Tibial artery (tissue), 4 donors: Measurements from ENCODE around the gene EEF1AKMT4.
"Not testable (repeated sequence)": the region's sequence is repeated elsewhere in the genome, so short reads cannot be mapped to it uniquely, and the experiment has no call there.

Experiments
- DNase-seq, 2 donors: peaks; one replicate each; pipeline ENCODE4 v3.0.0-alpha.2; 2019
- H3K27ac ChIP-seq, 2 donors: fragments of 200-600 bp; sonication (generic) in 1 of 2; 1 replicate in 1 of 2; 2 replicates in 1 of 2; pipeline ENCODE4 v1.5.1; 2018 to 2019; ENCODE audit warnings: mild to moderate bottlenecking in 1 of 2
- H3K27me3 ChIP-seq, 2 donors: fragments of 200-600 bp; sonication (generic) in 1 of 2; one replicate each; pipeline versions ENCODE4 v1.5.1 to v1.6.0; 2016 to 2019
- H3K36me3 ChIP-seq, 3 donors: fragments of 200-600 bp; sonication (generic) in 2 of 3; one replicate each; pipeline ENCODE4 v1.5.1; 2016 to 2019; ENCODE audit warnings: mild to moderate bottlenecking in 2 of 3
- H3K4me1 ChIP-seq, 4 donors: fragments of 200-600 bp; sonication (generic) in 2 of 4; 1 replicate in 3 of 4; 2 replicates in 1 of 4; pipeline ENCODE4 v1.5.1; 2016 to 2019
- H3K4me3 ChIP-seq, 2 donors: fragments of 200-600 bp; sonication (generic) in 1 of 2; 1 replicate in 1 of 2; 2 replicates in 1 of 2; pipeline ENCODE4 v1.5.1; 2018 to 2019; ENCODE audit warnings: mild to moderate bottlenecking in 2 of 2
- H3K9me3 ChIP-seq, 3 donors: fragments of 200-600 bp; sonication (generic) in 1 of 3; one replicate each; pipeline ENCODE4 v1.5.1; 2016 to 2019
- CTCF ChIP-seq, 2 experiments: fragments of 200-600 bp in 1 of 2; fragments of 450-650 bp in 1 of 2; IDR thresholded peaks; one replicate each; pipeline ENCODE4 v1.5.1; 2017 to 2019; ENCODE audit warnings: antibody characterized with exemption in 2 of 2, mild to moderate bottlenecking in 1 of 2, moderate library complexity in 1 of 2
- intact Hi-C: fragments of 100-400 bp; cut with DNase I; formaldehyde crosslinking; loops from one replicate; pipeline ENCODE4 v1.15.0; 2023; ENCODE audit warnings: low total_unique reads

Gene EEF1AKMT4

GRCh38 chr3:184261854-184262763 lies 12.6 kb downstream of the EEF1AKMT4 start:
- DNase-seq = no peak
- intact Hi-C loops = no loop called here
- no peaks in the 10 kb centered on the region for H3K9me3 ChIP-seq
- no peak overlapping the region for H3K27ac ChIP-seq
- peaks cover 0 to 75% of the 10 kb centered on the region in 2 donors for H3K27me3 ChIP-seq
- H3K4me1 ChIP-seq = peaks cover 0 to 35% (median 31%) of the 10 kb centered on the region in 4 donors
- TF ChIP-seq CTCF (IDR thresholded peaks at IDR 0.05) = no peak
- peaks cover 6 to 14% (median 7%) of the 10 kb centered on the region in 3 donors for H3K36me3 ChIP-seq
- H3K4me3 ChIP-seq = peak overlapping the region; percentile 39 to 52

GRCh38 chr3:184262764-184263179 lies 13.3 kb downstream of the EEF1AKMT4 start:
- no peak overlapping the region for H3K4me3 ChIP-seq
- H3K36me3 ChIP-seq = peaks cover 6 to 9% (median 6%) of the 10 kb centered on the region in 3 donors
- no peak for TF ChIP-seq CTCF (IDR thresholded peaks at IDR 0.05)
- no peak overlapping the region for H3K27ac ChIP-seq
- intact Hi-C loops = no loop called here
- peaks cover 0 to 35% (median 31%) of the 10 kb centered on the region in 4 donors for H3K4me1 ChIP-seq
- H3K27me3 ChIP-seq = peaks cover 0 to 70% of the 10 kb centered on the region in 2 donors
- DNase-seq = no peak
- H3K9me3 ChIP-seq = no peaks in the 10 kb centered on the region

GRCh38 chr3:184267249-184267648 lies 17.8 kb downstream of the EEF1AKMT4 start:
- DNase-seq, H3K4me1 ChIP-seq, H3K36me3 ChIP-seq, intact Hi-C loops, H3K9me3 ChIP-seq, H3K4me3 ChIP-seq, H3K27ac ChIP-seq: not testable (repeated sequence)
- peaks cover 0 to 32% of the 10 kb centered on the region in 2 donors for H3K27me3 ChIP-seq

- H3K4me3 ChIP-seq = no peak overlapping the region
- intact Hi-C loops = no loop called here
- no peak for TF ChIP-seq CTCF (IDR thresholded peaks at IDR 0.05)
- H3K4me1 ChIP-seq = peaks cover 0 to 6% (median 1%) of the 10 kb centered on the region in 4 donors
- DNase-seq = no peak
- no peaks in the 10 kb centered on the region for H3K36me3 ChIP-seq
- H3K9me3 ChIP-seq = no peaks in the 10 kb centered on the region
- peaks cover 0 to 39% of the 10 kb centered on the region in 2 donors for H3K27me3 ChIP-seq
- no peak overlapping the region for H3K27ac ChIP-seq
Observed at GRCh38 chr3:184272269-184272668, 22.8 kb downstream of the EEF1AKMT4 start.

GRCh38 chr3:184275381-184275701 lies 25.9 kb downstream of the EEF1AKMT4 start:
- no peak for TF ChIP-seq CTCF (IDR thresholded peaks at IDR 0.05)
- no peak overlapping the region for H3K27ac ChIP-seq
- intact Hi-C loops = no loop called here
- H3K4me3 ChIP-seq = no peak overlapping the region
- H3K36me3 ChIP-seq = no peaks in the 10 kb centered on the region
- H3K27me3 ChIP-seq = peaks cover 0 to 48% of the 10 kb centered on the region in 2 donors
- no peaks in the 10 kb centered on the region for H3K9me3 ChIP-seq
- peaks cover 0 to 6% (median 1%) of the 10 kb centered on the region in 4 donors for H3K4me1 ChIP-seq
- DNase-seq = no peak
